Colonic mucosa (tissue), 4 donors: ENCODE data around the gene CNRIP1. TPM values are rescaled to one million over a fixed set of nuclear protein-coding genes. Genes with fewer than 3 reads are reported as not detected.

ENCODE experiments used
- DNase-seq: peaks from one replicate; pipeline ENCODE4 v3.0.0-alpha.2; 2020
- H3K27ac ChIP-seq: fragments of 200-600 bp; one replicate; pipeline ENCODE4 v1.8.0; 2021
- H3K27me3 ChIP-seq: fragments of 200-600 bp; one replicate; pipeline ENCODE4 v1.8.0; 2021
- H3K36me3 ChIP-seq: fragments of 200-600 bp; one replicate; pipeline ENCODE4 v1.8.0; 2021
- H3K4me1 ChIP-seq: fragments of 200-600 bp; one replicate; pipeline ENCODE4 v1.8.0; 2021; ENCODE audit warnings: mild to moderate bottlenecking
- H3K4me3 ChIP-seq: fragments of 200-600 bp; one replicate; pipeline ENCODE4 v1.8.0; 2021
- H3K9ac ChIP-seq, 2 donors: one replicate each; pipeline ENCODE4 v1.7.0; 2013; ENCODE audit warnings: control low read depth in 2 of 2, low read depth in 2 of 2, low read length in 2 of 2
- H3K9me3 ChIP-seq: fragments of 200-600 bp; one replicate; pipeline ENCODE4 v1.8.0; 2021
- intact Hi-C: fragments of 100-400 bp; cut with DNase I; formaldehyde crosslinking; loops from one replicate; pipeline ENCODE4 v1.14.1; 2022
- total RNA-seq, 2 donors: library from RNA; stranded (reverse); fragmentation: NEBNext Ultra II Directional in 1 of 2; extraction: Animal tissue kit (Norgen Biotek cat#: 25700) in 1 of 2; gene quantifications; one replicate each; pipeline ENCODE4 v1.2.1, GENCODE V29; 2021
- TF ChIP-seq, protein P1 (sequence below): fragments of 200-600 bp; IDR thresholded peaks from one replicate; pipeline ENCODE4 v1.8.0; 2022; ENCODE audit warnings: antibody characterized with exemption, mild to moderate bottlenecking
- donor health status: healthy.
- donor health status: DM: no; HTN: no; CAD: no.
- donor health status: DM: no; HTN: no; CAD: no.

CNRIP1 gene
- total RNA-seq, 2 donors from 2014 or later: 2.5 to 6.4 TPM

DNA sequence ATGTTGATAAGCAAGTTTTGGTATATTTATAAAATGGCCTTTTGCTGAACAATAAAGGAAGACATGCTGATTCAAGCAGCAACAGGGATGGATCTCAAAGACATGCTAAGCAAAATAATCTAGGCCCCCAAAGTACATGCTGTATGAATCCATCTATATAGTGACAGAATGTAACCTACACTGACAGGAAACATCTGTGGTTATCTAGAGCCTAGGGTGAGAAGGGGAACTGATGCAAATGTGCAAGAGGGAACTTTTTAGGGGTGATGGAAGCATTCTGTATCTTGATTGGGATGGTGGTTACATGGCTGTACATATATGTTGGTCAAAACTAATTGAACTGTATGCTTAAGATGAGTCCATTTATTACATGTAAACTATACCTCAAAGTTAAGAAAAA lies 24.2 kb downstream of the CNRIP1 start:
- intact Hi-C loops: no loop called here
- TF ChIP-seq, protein P1, sequence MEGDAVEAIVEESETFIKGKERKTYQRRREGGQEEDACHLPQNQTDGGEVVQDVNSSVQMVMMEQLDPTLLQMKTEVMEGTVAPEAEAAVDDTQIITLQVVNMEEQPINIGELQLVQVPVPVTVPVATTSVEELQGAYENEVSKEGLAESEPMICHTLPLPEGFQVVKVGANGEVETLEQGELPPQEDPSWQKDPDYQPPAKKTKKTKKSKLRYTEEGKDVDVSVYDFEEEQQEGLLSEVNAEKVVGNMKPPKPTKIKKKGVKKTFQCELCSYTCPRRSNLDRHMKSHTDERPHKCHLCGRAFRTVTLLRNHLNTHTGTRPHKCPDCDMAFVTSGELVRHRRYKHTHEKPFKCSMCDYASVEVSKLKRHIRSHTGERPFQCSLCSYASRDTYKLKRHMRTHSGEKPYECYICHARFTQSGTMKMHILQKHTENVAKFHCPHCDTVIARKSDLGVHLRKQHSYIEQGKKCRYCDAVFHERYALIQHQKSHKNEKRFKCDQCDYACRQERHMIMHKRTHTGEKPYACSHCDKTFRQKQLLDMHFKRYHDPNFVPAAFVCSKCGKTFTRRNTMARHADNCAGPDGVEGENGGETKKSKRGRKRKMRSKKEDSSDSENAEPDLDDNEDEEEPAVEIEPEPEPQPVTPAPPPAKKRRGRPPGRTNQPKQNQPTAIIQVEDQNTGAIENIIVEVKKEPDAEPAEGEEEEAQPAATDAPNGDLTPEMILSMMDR: no peak
- H3K9me3 ChIP-seq: no peaks in the 10 kb centered on the region
- H3K36me3 ChIP-seq: no peaks in the 10 kb centered on the region
- no peak for DNase-seq
- H3K27me3 ChIP-seq: no peaks in the 10 kb centered on the region
- H3K27ac ChIP-seq: no peak overlapping the region
- no peak overlapping the region for H3K9ac ChIP-seq
- H3K4me3 ChIP-seq: no peak overlapping the region
- H3K4me1 ChIP-seq: no peaks in the 10 kb centered on the region

DNA sequence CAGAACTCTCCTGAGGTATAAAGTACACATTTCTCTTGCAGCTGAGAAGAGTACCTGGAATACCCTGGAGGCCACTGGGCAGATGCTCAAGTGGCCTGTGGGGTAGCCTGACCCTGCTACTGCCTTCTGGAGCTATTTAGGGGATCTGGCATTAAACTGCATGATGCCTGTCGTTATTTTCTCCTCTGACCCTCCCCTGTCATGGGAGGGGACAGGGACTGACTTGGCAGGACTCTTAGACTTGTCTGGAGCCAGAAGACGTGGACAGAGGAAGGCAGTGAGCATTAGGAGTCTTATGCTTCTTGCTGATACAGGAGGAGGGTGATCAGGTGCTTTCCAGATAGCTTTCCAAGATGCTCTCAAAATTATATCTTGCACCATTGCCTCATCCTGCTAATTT lies 24.8 kb downstream of the CNRIP1 start:
- Histone ChIP-seq H3K4me3 (no peak overlapping the region), H3K9me3 (no peaks in the 10 kb centered on the region), H3K9ac (no peak overlapping the region), H3K27ac (no peak overlapping the region), H3K36me3 (no peaks in the 10 kb centered on the region), H3K4me1 (no peaks in the 10 kb centered on the region), H3K27me3 (no peaks in the 10 kb centered on the region)
- TF ChIP-seq, protein P1: no peak
- intact Hi-C loops: no loop called here
- no peak for DNase-seq

DNA sequence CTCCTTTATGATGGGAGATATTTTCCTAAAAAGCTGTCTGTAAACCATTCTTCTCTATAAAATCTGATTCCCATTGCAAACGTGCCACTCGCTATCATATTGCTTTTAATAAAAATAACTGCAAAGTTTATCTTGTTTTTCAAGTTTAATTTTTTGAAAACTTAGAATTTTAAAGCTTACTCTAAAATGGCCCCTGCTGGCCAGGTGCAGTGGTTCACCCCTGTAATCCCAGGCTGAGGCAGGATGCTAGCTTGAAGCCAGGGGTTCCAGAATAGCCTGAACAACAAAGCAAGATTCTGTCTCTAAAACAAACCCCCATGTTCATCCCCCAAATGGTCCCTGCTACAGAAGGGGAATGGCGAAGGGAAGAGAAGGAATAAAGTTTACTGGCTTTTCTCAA lies 25.6 kb downstream of the CNRIP1 start:
- Histone ChIP-seq H3K4me1 (no peaks in the 10 kb centered on the region), H3K4me3 (no peak overlapping the region), H3K27me3 (no peaks in the 10 kb centered on the region), H3K9me3 (no peaks in the 10 kb centered on the region), H3K36me3 (no peaks in the 10 kb centered on the region), H3K27ac (no peak overlapping the region), H3K9ac (no peak overlapping the region)
- no peak for DNase-seq
- intact Hi-C loops: no loop called here
- TF ChIP-seq, protein P1: no peak

DNA sequence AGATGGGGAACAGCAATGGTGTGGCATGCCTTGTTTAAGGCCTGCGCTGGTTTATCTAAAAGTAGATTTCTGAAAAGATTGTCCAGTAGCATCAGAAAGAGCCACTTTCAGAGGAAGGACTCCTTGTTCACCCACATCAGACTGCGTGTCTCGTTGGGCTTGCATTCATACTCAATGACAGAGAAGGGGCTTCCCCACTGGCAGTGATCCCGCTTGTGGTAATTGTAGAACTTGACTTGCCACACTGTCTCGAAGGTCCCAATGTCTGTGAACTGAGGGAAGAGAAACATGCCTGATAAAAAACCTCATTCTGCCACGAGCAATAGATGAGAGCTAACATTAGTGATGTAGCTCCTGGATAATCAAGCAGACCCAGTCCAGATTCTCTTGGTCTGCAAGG lies 26.0 kb downstream of the CNRIP1 start:
- no peak overlapping the region for H3K9ac ChIP-seq
- no peaks in the 10 kb centered on the region for H3K36me3 ChIP-seq
- intact Hi-C loops: no loop called here
- TF ChIP-seq, protein P1: no peak
- H3K27me3 ChIP-seq: no peaks in the 10 kb centered on the region
- no peak overlapping the region for H3K4me3 ChIP-seq
- H3K9me3 ChIP-seq: no peaks in the 10 kb centered on the region
- H3K4me1 ChIP-seq: no peaks in the 10 kb centered on the region
- no peak for DNase-seq
- H3K27ac ChIP-seq: no peak overlapping the region

DNA sequence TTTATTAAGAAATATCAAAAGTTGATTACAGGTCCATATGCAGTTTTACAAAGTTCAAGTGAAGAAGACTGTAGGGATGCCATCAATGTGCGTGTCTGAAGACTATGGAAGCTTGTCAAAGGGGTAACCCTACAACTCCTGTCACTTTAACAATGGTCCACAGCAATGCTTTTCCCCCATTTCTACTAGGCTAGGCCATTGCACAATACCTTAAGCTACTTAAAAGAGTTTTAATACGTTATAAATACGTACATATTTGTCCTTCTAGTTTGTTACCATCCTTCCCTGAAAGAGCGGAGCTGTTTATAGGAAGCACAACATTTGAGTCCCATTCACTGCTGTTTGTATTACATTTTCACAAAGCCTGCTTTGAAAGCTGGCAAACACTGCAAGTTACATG lies 26.7 kb downstream of the CNRIP1 start:
- intact Hi-C loops: no loop called here
- Histone ChIP-seq H3K9me3 (no peaks in the 10 kb centered on the region), H3K4me1 (no peaks in the 10 kb centered on the region), H3K27me3 (no peaks in the 10 kb centered on the region), H3K9ac (no peak overlapping the region), H3K27ac (no peak overlapping the region), H3K36me3 (no peaks in the 10 kb centered on the region), H3K4me3 (no peak overlapping the region)
- TF ChIP-seq, protein P1: no peak
- DNase-seq: no peak
